Esophagus squamous epithelium (tissue), 4 donors: Measurements from ENCODE around the gene IGSF22.

Source experiments
- CTCF ChIP-seq, 6 experiments: fragments of 450-650 bp in 4 of 6; fragments of 200-600 bp in 2 of 6; sonication (generic) in 2 of 6; IDR thresholded peaks; one replicate each; pipeline ENCODE4 v1.5.1; 2016 to 2019; ENCODE audit warnings: antibody characterized with exemption in 6 of 6, mild to moderate bottlenecking in 4 of 6, moderate library complexity in 4 of 6
- POLR2A ChIP-seq, 4 donors: fragments of 450-650 bp; IDR thresholded peaks; one replicate each; pipeline ENCODE4 v1.6.1; 2017; ENCODE audit warnings: antibody characterized with exemption in 4 of 4, mild to moderate bottlenecking in 4 of 4, moderate library complexity in 3 of 4

GRCh38 chr11:18714443-18714780 is 11.6 kb downstream of the IGSF22 start:
- no peak for TF ChIP-seq CTCF (IDR thresholded peaks at IDR 0.05)
- no peak for TF ChIP-seq POLR2A (IDR thresholded peaks at IDR 0.05)
